Stimulated activated CD4-positive, alpha-beta T cell treated with anti-CD3 and anti-CD28 coated beads, Interleukin-12 subunit alpha, Interleukin-12 subunit beta, amount 100 ng/mL, for 48 hours (primary cell): Measurements from ENCODE around the gene SCN1A.
"Not testable (repeated sequence)": the region's sequence is repeated elsewhere in the genome, so short reads cannot be mapped to it uniquely, and the experiment has no call there.

Source experiments
- DNase-seq, 3 donors: peaks; one replicate each; pipeline ENCODE4 v3.0.0-alpha.2; 2020; ENCODE audit warnings: low read depth in 2 of 3, low spot score in 1 of 3

SCN1A gene

DNA sequence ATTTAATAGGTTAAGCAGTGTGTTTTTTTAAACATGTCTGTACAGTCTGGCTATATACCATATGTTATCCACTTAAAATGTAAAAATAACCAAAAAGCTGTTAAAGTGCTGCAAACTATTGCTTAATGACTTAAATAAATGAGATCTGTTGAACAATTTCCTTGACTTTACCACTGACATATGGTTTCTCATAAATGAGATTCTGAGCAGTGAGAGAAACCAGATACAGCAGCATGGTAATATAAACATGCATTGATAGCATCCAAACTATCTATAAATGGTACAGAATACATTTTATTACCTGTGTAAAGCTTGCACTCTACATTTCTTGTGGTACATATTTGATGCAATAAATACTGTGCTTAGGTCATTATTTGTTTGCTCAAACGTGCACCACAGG lies 138.0 kb downstream of the SCN1A start:
- no peak for DNase-seq

DNA sequence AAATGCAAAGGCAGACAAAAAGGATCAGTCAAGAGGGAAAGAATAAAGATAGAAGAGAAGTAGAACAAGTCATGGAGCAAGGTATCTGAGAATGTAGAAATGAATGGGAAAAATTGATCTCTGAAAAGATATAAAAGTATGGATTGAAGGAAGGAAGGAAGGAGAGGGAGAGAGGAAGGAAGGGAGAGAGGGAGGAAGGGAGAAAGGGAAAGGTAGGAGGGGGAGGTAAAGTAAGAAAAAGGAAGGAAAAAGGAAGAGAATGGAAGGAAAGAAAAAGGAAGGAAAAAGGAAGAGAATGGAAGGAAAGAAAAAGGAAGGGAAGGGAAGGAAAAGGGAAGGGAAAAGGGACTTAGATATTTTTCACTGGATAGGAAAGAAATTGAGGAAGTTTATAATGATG lies 142.7 kb downstream of the SCN1A start:
- DNase-seq: no peak

DNA sequence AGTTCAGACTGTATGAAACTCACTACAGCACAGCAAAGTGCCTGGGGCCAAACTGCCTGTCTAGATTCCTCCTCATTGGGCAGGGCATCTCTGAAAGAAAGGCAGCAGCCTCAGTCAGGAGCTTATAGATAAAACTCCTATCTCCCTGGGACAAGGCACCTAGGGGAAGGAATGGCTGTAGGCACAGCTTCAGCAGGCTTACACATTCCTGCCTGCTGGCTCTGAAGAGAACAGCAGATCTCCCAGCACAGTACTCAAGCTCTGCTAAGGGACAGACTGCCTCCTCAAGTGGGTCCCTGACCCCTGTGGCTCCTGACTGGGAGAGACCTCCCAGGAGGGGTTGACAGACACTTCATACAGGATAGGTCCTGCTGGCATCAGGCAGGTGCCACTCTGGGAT lies 155.7 kb downstream of the SCN1A start:
- DNase-seq: not testable (repeated sequence)

DNA sequence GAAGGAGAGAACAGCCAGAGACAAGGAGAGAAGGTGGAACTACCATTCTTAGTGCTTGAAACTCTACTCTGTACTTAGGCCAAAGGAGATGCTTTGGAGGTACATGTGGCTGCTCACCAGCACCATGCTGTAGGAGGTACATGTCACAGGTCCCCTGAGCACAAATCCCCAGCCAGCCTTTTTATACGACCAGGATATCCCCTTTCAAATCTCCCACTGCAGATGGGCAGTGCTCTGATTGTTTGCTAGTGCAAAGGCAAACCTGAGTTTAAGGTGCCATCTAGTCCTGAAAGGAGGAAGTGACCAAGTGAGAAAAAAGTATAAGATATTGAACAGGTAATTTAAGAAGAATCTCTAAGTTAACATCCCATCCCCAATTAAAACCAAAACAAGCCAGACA lies 157.2 kb downstream of the SCN1A start:
- DNase-seq: no peak

DNA sequence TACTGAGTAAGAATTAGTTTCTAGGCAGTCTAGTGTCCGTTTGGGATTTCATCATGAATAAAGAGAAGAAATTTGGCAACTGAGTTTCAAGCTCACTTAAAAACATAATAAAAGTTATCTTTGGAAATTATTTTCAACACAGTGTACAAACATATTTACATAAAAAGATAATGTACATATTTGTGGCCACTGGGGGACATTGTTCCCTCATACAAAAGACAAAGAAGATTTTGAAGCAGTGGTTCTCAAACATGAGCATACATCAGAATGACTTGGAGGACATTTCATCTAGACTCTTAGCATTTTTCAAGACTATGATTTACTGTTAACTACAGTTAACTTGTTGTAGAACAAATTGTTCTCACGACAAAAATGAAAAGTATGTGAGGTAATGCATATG lies 158.6 kb downstream of the SCN1A start:
- DNase-seq: no peak

DNA sequence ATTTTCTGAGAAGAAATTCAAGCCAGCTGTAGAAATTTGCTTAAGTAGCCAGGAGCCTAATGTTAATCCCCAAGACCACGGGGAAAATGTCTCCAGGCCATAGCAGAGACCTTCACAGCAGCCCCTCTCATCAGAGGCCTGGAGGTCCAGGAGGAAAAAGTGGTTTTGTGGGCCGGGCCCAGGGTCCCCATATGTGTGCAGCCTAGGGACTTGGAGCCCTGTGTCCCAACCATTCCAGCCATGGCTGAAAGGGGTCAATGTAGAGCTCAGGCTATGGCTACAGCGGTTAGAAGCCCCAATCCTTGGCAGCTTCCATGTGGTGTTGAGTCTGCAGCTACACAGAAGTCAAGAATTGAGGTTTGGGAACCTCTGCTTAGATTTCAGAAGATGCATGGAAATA lies 160.1 kb downstream of the SCN1A start:
- DNase-seq: no peak

DNA sequence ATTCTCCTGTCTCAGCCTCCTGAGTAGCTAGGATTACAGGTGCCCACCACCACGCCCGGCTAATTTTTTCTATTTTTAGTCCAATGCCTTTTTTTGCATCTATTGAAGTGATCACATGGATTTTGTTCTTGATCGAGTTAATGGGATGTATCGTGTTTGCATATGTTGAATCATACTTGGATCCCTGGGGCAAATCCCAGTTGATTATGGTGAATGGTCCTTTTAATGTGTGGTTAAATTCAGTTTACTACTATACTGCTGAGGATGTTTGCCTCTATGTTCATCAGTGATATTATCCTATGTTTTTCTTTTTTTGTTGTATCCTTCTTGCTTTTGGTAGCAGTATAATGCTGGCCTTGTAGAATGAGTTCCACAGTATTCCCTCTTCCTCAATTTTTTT lies 166.0 kb downstream of the SCN1A start:
- no peak for DNase-seq

DNA sequence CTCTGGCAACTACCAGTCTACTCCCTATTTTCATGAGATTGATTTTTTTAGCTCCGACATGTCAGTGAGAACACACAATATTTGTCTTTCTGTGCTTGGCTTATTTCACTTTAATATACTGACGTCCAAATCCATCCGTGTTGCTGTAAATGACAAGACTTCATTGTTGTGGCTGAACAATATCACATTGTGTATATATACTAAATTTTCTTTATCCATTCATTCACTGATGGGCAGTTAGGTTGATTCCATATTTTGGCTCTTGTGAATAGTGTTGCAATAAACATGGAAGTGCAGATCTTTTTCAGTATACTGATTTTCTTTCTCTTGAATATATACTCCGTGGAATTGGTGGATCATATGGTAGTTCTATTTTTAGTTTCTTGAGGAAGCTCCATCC lies 168.4 kb downstream of the SCN1A start:
- DNase-seq: no peak

DNA sequence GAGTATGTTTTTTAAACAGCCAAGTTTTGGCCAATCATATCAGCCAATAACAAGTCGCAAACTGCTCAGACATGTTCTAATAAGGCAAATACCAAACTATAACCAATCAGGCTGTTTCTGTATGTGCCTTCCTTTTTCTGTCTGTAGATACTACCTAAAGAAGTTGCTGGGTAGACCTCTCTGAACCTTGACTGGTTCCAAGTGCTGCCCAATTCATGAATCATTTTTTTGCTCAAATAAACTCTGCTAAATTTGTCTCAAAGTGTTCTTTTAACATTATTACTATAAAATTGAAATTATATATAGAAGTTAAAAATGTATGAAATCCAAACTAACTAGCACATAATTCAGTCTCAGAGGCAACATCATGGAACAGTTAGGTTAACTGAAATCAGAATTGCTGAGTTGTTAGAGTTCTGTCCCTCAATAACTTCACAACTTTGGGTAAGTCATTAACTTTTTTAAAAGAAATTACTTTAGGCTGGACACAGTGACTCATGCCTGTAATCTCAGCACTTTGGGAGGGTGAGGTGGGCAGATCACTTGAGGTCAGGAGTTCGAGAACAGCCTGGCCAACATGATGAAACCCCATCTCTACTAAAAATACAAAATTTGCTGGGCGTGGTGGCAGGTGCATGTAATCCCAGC lies 169.4 kb downstream of the SCN1A start:
- DNase-seq: no peak

DNA sequence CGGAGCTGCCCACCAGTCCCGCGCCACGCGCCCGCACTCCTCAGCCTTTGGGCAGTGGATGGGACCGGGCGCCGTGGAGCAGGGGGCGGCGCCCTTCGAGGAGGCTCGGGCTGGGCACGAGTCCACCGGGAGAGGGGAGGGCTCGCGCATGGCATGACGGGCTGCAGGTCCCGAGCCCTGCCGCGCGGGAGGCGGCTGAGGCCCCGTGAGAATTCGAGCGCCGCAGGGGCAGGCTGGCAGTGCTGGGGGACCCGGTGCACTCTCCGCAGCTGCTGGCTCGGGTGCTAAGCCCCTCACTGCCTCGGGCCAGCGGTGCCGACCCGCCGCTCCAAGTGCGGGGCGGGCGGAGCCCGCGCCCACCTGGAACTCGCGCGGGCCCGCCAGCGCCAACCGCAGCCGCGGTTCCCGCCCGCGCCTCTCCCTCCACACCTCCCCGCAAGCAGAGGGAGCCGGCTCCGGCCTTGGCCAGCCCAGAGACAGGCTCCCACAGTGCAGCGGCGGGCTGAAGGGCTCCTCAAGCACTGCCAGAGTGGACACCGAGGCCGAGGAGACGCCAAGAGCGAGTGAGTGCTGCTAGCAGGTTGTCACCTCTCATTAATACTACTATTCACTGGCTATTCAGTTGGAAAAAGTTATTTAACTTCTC lies 170.7 kb downstream of the SCN1A start:
- no peak for DNase-seq

DNA sequence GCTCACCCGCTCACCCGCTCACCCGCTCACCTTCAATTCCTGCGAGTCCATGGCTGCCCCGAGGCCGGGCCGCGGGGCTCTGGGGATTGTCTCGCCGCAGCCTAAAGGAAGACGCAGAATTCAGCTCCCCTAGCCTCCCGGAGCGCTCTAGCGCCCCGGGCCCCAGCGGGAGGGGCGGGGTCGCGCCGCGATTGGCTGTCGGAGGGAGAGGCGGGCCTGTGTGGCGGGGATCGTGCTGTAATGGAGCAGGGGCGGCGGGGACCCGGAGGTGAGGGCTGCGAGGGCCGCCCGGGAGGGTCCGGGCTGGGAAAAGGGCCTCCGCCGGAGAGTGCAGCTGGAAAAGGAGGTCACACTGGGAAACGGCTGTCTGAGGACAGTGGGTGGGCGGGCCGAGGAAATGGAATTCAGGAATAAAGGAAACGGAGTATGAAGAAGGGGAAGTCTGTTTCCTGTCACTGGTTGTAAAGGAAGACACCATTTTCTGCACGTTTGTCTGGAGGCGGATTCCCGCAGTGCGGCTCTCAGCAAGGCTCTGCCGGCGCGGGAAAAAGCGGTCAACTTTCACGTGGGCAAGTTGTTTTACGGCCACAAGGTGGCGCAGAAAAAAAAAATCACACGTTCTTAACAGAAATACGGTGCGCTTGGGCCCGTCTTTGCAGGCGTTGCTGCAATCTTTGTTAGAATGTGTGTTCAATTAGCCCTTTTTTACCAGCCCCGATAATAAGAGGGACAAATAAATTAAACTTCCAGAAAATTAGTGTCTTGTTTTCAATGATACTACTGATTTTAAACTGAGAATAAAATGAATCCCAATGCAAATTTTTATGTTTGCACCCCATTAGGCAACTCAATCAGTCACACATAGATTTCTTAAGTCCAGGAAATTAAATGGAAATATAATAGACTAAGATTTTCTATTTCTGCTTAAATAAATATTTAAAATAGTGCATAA lies 173.9 kb downstream of the SCN1A start, which contains the start of gene TTC21B:
TSS of gene TTC21B (minus strand) at position 122 of the 952 bp plus-strand sequence. CDS start at position 51, 71 bp downstream.
- peak; percentile 85 to 92 (median 87) for DNase-seq

DNA sequence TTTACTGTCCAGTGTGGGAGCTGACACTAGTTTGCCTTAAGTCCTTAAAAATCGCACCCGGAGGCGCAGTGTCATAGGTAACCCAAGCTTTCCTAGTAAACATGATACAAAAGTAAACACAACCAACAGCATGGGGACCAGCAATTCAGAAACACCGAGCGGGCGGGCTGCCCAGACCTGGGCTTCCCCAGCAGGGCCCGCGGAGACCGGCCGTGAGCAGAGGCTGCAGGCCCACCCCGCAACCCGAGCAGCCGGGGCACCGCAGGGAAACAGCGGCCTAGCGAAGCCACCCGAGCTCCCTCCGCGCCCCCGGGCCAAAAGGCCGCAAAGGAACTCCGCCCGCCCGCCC lies 174.5 kb downstream of the SCN1A start:
- no peak for DNase-seq

DNA sequence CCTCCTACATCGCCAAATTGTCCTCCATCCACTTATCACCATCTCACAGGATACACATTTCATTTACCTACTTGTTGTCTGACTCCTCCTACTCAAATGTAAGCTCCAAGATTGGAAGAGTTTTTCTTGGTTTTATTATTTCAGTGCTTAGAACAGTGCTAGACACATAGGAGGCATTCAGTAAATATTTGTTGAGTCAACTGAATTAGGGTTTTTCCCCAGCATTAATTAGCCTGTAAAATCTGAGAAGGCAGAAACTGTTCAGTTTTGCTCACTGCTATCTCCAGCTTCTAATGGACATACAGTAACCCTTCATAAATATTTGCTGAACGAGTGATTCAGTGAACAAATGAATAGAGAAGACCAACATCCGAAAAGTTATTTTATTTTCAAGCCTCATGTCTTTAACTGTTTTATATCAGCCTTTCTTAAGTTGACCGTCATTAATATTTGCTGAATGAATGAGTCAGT lies 175.0 kb downstream of the SCN1A start:
- DNase-seq: no peak

DNA sequence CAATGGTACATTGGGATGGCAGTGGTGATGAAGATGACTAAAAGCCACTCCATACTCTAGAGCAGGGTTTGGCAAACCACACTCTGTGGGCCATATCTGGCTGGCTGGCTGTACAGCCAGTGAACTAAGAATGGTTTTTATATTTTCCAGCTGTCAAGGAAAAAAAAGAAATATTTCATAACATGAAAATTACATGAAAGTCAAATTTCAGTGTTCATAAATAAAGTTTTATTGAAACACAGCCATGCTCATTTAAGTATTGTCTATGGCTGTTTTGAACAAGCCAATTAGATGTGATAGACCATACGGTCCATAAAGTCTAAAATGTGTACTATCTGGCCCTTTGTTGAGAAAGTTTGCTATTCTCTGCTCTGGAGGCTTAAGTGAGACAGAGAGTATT lies 175.7 kb downstream of the SCN1A start:
- DNase-seq: no peak

DNA sequence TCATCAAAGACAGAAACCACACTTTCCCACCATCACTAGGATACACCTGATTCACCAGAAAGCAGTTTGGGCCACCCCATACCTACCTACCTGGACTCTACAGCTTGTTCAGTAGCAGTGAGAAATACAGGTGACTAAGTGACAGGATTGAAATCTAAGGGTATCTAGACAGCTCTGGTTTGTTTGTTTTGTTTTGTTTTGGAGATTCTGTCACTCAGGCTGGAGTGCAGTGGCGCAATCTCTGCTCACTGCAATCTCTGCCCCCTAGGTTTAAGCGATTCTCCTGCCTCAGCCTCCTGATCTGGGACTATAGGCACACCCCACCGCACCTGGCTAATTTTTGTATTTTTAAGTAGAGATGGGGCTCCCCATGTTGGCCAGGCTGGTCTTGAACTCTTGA lies 177.4 kb downstream of the SCN1A start:
- no peak for DNase-seq

DNA sequence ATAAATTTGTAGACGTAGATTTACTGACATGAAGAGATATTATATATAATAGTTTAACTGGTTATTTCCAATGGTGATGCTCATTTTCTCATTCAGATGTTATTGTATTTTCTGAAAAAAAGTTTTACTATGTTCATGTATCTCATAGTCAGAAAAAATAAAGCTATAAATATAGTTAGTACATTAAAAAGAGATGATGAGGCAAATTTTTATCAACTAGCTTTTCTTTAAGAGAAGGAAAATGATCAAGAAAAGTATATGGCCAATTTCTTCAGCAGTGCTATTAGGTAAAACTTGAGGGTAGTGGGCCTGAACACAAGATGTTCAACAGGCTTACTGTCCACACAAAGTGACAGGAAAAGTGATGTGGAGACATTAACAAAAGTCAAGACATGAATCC lies 186.0 kb downstream of the SCN1A start:
- no peak for DNase-seq

DNA sequence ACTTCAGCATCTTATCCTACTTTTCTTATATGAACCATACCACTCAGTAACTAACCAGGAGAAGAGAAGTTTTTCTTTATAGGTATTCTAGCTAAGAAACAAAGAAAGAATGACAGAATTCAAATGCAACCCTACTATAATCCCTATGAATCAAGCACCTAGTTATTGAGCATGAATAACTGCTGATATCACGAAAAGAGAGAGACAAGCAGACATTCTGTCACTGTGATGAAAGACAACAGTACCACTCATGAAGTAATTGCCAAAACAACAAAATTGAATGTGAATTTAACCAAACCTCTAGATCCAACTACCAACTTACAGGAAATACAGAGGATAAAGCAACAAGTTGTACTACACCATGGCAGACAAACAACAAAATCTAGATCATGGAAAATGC lies 189.6 kb downstream of the SCN1A start:
- no peak for DNase-seq
